ENCODE results near the gene DHX16.

GRCh38 chr6:30664994-30665767, 7.6 kb downstream of the DHX16 start:
- TF ChIP-seq, protein P1, sequence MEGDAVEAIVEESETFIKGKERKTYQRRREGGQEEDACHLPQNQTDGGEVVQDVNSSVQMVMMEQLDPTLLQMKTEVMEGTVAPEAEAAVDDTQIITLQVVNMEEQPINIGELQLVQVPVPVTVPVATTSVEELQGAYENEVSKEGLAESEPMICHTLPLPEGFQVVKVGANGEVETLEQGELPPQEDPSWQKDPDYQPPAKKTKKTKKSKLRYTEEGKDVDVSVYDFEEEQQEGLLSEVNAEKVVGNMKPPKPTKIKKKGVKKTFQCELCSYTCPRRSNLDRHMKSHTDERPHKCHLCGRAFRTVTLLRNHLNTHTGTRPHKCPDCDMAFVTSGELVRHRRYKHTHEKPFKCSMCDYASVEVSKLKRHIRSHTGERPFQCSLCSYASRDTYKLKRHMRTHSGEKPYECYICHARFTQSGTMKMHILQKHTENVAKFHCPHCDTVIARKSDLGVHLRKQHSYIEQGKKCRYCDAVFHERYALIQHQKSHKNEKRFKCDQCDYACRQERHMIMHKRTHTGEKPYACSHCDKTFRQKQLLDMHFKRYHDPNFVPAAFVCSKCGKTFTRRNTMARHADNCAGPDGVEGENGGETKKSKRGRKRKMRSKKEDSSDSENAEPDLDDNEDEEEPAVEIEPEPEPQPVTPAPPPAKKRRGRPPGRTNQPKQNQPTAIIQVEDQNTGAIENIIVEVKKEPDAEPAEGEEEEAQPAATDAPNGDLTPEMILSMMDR (IDR thresholded peaks at IDR 0.05): no peak
- TF ChIP-seq POLR2A (IDR thresholded peaks at IDR 0.05) (no peak), EP300 (IDR thresholded peaks at IDR 0.05) (no peak)

Data from upper lobe of left lung (tissue), 4 donors.